Measurements from ENCODE around the gene PPP1R3F.
"Not testable (repeated sequence)": the region's sequence is repeated elsewhere in the genome, so short reads cannot be mapped to it uniquely, and the experiment has no call there.

The PPP1R3F gene

DNA sequence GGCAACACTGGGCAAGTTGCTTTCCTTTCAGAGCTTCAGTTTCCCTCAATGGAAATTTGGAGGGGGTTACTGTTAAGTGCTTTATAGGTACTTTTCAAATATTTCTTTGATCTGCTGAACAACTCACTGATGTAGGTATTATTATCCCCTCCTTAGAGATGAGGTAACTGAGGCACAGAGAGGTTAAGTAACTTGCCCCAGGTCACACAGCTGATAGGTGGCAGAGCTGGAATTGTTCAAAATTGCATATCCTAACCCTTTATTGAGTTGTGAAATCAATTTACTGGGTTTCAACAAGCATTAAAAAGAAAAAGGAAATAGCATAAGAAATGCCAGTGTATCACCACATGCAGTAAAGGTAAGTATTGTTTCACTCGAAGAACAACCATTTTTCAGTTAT is 6.6 kb downstream of the PPP1R3F start:
- DNase-seq, result no peak

DNA sequence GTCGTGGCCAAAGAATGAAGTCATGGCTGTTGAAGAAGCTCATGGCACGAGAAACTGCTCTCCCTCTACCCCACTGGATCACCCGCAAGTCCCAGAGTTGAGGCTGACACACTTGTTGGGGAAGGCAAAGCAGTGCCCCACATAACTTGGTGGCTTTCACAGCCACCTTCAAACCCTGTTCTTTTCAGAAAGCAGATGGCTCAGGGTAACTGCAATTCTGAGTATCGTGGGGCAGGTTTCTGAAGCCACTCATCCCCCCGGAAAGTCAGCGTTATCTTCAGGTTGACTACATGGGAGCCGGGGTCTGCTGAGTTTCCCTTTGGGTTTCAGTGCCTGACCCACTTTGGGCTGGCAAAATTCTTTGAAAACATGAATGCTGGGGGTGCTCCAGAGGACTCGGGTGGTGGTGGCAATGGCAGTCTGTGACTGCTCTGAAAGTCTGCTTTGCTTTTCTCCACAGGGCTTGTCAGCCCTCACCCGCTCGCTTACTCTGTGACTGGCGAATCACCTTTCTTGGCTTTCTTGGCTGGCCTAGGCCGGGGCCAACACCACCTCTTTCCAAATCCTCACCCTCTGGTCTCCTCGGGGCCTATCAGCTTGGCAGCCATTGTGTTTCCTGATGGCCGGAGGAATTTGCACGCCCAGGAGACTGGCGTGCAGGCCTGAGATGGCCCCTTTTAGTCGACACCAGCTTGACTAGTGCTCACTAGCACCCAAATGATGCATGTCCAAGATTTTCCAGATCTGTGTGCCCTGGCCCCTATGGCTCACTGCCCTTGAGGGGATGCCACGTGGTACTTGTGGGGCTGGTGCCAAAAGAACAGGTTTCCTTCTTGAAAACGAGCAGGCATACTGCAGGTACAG is 7.3 kb downstream of the PPP1R3F start:
- DNase-seq, result no peak

- no peak for DNase-seq
Measured at GRCh38 chrX:49277535-49277830, 7.9 kb downstream of the PPP1R3F start.

DNA sequence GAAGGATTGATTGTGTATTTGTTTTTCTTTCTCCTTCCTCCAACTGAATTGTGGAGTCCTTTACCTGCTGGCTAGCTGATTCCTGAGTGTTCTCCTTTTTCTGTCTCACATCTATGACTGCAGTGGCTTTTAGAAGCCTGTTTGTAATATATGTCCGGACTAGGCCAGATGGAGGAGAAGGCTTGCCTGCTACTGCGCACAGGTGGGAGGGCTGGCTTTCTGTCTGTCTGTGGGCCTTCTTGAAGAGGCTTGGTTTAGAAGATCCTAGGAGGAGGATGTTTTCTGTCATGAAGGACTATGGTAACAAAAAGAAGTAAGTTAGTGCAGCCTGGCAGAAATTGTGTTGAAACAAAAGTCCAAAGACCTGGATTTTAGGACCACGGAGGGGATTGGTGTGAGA is 8.5 kb downstream of the PPP1R3F start:
- DNase-seq, result no peak

DNA sequence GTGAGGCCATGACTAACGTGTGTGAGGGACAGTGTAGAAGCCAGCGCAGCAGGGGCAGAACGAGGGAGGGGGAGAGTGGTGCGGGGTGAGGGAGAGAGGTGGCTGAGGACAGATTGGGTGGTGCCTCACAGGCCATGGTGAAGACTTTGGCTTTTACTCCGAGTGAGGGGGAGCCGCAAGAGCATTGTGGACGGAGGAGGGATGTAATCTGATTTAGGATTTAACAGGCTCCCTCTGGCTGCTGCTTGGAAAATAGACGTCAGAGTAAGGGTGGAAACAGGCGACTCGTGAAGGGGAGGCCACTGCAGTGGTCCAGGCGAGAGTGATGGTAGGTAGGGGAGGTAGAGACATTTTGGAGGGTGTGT is 13.0 kb downstream of the PPP1R3F start:
- no peak for DNase-seq

DNA sequence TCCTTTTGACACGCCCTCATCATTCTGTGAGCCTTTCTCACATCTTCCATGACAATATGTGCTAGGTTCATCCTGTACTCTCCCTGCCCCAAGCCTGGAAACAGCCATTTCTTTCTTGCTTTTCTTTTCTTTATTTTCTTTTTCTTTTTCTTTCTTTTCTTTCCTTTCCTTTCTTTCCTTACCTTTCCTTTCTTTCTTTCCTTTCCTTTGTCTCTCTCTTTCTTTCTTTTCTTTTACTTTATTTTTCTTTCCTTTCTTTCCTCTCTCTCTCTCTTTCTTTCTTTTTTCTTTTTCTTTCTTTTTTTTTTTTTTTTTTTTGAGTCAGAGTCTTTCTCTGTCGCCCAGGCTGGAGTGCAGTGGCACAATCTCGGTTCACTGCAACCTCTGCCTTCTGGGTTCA is 14.6 kb downstream of the PPP1R3F start:
- no peak for DNase-seq

GRCh38 chrX:49286136-49286535 is 16.5 kb downstream of the PPP1R3F start:
- DNase-seq, result no peak

DNA sequence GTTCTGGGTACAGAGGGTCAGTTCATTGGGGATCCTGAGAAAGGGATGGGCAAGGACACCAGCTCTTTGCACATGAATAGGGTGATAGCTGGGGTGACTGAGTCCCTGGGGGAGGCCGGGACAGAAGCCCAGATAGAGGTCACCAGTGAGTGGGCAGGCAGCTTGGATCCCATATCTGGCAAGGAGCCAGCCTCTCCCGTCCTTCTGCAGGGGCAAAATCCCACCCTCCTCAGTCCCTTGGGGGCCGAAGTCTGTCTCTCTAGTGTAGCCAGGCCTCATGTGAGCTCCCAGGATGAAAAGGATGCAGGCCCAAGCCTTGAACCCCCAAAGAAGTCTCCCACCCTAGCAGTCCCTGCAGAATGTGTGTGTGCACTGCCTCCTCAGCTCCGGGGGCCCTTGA is 17.0 kb downstream of the PPP1R3F start:
- no peak for DNase-seq

DNA sequence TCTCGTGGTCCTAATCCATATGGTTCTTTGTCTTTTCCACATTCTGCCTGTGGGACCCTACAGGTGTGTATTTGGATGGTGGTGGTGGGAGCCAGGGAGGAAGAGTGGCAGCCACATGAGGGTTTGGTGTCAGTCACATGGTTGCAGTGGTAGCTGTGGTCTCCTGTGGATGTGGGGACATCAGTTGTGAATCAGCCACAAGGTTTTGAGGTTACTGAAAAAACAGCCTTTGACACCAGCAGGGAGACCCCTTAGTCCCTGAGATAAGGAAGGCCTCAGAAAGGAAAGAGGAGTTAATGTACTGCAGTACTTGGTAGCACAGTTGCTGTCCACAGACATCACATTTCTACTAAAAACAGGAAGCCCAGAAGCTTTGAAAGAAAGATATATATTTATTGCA is 18.1 kb downstream of the PPP1R3F start:
- DNase-seq, result no peak

- no peak for DNase-seq
Measured at GRCh38 chrX:49290215-49290614, 20.6 kb downstream of the PPP1R3F start.

DNA sequence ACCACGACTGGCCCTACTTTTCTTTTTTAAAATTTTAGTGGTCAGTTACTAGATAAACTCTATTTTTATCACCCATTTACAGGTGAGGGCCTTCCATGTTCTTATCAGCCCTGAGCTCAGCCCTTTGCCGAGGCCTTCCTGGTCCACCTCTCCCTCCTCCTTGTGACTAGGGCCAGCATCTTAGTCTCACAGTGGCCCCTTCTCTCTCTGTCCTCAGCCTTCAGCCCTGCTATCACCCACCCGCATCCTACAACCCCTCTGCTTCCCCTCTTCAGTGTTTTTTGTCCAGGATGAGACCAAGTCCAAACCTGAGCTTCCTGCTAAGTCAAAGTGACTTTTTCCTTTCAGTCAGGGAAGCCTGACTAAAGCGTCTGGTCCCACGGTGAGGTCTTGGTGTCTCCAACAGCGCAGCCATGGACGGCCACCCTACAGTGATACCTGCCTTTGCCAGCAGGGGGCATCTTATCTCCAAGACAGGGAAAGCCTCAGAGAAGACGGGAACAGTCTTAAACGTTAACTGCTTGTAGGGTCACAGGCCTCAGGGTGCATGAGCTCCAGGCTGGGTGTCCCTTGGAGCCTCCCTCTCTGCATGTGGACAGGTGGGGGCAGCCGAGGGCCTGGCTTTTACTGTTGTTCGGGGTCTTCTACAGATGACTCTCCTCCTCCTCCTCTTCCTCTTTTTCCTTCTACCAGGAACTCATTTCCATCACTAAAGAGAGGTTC is 22.2 kb downstream of the PPP1R3F start:
- DNase-seq, result no peak

- no peak for DNase-seq
Measured at GRCh38 chrX:49292400-49293362, 23.1 kb downstream of the PPP1R3F start.

- DNase-seq, result not testable (repeated sequence)
Measured at GRCh38 chrX:49299293-49299692, 29.7 kb downstream of the PPP1R3F start.

GRCh38 chrX:49300703-49301102 is 31.1 kb downstream of the PPP1R3F start:
- no peak for DNase-seq

DNA sequence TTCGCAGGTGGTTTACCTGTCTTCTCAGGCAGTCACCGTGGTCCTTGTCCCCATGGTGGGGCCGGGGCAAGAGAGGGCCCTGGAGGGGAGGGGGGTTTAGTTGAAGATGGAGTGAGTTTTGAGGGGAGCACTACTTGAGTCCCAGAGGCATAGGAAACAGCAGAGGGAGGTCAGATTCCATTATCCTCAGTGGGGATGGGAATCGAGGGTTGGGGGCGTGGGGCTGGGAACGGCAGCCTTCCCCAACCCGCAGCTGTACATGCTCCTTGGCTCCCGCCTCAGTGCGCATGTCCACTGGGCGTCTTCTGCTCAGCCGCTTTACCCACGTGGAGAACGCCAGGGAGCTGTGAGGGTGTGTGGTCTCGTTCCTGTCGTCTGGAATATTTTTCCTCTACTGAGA is 33.8 kb downstream of the PPP1R3F start, which contains the start of gene GAGE10:
TSS of gene GAGE10 (plus strand) at position 301 of the 400 bp plus-strand sequence. CDS start 1,214 bp downstream, outside the sequence.
- DNase-seq, result no peak

GRCh38 chrX:49307775-49308174 is 38.2 kb downstream of the PPP1R3F start:
- not testable (repeated sequence) for DNase-seq

- no peak for DNase-seq
Measured at GRCh38 chrX:49308604-49309269, 39.1 kb downstream of the PPP1R3F start.

- no peak for DNase-seq
Measured at GRCh38 chrX:49309401-49309981, 39.9 kb downstream of the PPP1R3F start.

- DNase-seq, result no peak
Measured at GRCh38 chrX:49310371-49310770, 40.8 kb downstream of the PPP1R3F start.

DNA sequence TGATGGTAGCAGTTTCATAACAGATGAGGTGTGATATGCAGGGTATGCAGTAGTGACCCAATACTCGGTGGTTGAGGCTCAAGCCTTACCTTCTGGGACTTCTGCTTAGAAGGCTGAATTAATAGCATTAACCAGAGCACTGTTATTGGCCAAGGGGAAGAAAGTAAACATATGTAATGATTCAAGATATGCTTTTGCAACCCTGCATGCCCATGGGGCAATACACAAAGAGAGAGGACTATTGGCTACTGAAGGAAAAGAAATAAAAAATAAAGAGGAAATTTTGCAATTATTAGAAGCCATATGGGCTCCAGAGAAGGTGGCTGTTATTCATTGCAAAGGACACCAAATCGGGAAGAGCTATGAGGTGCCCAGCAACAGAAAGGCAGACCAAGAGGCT is 42.6 kb downstream of the PPP1R3F start:
- no peak for DNase-seq

DNA sequence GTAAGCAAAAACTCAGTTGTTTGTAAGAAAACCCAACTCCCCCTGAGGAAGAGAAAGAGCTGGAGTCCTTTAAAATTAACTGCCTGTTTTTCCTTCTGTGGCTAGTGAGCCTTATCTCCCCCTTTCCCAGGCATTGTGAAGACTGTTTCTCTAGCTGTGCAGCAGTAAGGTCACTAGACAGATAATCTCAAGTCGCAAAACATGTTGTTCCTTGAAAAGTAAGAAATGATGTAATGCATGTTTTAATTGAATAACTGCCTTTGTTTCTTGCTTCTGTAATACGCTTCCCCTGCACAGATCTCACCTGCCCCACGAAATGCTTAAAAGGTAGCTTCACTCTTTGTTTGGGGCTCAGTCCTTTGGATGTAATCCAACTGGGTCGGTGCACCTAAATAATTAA is 46.5 kb downstream of the PPP1R3F start:
- no peak for DNase-seq

- DNase-seq, result not testable (repeated sequence)
Measured at GRCh38 chrX:49321737-49322136, 52.1 kb downstream of the PPP1R3F start, which contains the start of gene GAGE12J. Gene GAGE12J, plus strand, starts transcription at chrX:49322037. Its CDS starts 1,157 bp downstream, at chrX:49323194.

Data from NCI-H2171 (cell line).